Glomerular endothelial cell (primary cell): ENCODE measurements around the gene PCDHGA2. TPM values are rescaled to one million over a fixed set of nuclear protein-coding genes. Genes with fewer than 3 reads are reported as not detected.
"Not testable (repeated sequence)": the region's sequence is repeated elsewhere in the genome, so short reads cannot be mapped to it uniquely, and the experiment has no call there.

Source experiments
- DNase-seq: peaks from one replicate; pipeline ENCODE4 v3.0.0-alpha.2; 2011; ENCODE audit warnings: low read depth, low spot score; ENCODE audit errors: extremely low read depth
- total RNA-seq: library from RNA; depleted of rRNA; stranded (reverse); fragments of >200 nt; gene quantifications from 2 replicates; pipeline ENCODE4 v1.2.3, GENCODE V29; 2015

PCDHGA2 gene
- total RNA-seq, 1 donor from 2014 or later = 4.1 TPM

- DNase-seq = no peak
Observed at GRCh38 chr5:141345327-141345726, 6.8 kb downstream of the PCDHGA2 start.

DNA sequence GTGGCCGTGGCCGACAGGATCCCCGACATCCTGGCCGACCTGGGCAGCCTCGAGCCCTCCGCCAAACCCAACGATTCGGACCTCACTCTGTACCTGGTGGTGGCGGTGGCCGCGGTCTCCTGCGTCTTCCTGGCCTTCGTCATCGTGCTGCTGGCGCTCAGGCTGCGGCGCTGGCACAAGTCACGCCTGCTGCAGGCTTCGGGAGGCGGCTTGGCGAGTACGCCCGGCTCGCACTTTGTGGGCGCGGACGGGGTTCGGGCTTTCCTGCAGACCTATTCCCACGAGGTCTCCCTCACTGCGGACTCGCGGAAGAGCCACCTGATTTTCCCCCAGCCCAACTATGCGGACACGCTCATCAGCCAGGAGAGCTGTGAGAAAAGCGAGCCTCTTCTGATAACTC is 7.5 kb downstream of the PCDHGA2 start:
- DNase-seq = not testable (repeated sequence)

GRCh38 chr5:141349917-141350619 is 11.5 kb downstream of the PCDHGA2 start, which contains the start of gene PCDHGB1:
PCDHGB1 (plus strand) TSS chr5:141350099; CDS start chr5:141350261, 162 bp downstream.
- no peak for DNase-seq

DNA sequence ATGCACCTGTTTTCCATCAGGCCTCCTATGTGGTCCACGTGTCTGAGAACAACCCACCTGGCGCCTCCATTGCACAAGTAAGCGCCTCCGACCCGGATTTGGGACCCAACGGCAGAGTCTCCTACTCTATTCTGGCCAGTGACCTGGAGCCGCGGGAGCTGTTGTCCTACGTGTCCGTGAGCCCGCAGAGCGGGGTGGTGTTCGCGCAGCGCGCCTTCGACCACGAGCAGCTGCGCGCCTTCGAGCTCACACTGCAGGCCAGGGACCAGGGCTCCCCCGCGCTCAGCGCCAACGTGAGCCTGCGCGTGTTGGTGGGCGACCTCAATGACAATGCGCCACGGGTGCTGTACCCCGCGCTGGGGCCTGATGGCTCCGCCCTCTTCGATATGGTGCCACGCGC is 13.0 kb downstream of the PCDHGA2 start:
- no peak for DNase-seq

DNA sequence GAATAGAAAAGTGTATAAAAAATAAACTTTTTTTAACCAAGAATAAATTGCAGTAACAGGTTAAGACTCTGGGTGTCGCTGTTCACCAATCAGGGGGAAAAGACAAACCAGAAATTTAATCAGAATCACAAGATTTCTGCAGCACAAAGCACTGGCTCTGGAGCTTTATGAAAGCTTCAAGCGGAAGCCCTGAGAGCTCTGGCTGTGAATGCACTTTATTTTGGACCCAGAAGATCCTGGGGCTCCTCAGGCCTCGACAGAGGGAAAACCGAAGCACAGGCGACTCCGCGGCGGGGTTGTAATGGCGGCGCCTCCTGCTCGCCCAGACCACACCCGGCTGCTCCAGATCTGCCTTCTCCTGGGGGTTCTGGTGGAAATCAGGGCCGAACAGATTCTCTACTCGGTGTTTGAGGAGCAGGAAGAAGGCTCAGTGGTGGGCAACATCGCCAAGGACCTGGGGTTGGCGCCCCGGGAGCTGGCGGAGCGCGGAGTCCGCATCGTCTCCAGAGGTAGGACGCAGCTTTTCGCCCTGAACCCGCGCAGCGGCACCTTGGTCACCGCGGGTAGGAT is 16.4 kb downstream of the PCDHGA2 start, which contains the start of gene PCDHGA4:
TSS of gene PCDHGA4 (plus strand) at position 122 of the 570 bp plus-strand sequence. CDS start at position 209, 87 bp downstream.
- no peak for DNase-seq

- DNase-seq = no peak
Observed at GRCh38 chr5:141355641-141356040, 17.1 kb downstream of the PCDHGA2 start.

GRCh38 chr5:141356133-141356532 is 17.6 kb downstream of the PCDHGA2 start:
- no peak for DNase-seq

DNA sequence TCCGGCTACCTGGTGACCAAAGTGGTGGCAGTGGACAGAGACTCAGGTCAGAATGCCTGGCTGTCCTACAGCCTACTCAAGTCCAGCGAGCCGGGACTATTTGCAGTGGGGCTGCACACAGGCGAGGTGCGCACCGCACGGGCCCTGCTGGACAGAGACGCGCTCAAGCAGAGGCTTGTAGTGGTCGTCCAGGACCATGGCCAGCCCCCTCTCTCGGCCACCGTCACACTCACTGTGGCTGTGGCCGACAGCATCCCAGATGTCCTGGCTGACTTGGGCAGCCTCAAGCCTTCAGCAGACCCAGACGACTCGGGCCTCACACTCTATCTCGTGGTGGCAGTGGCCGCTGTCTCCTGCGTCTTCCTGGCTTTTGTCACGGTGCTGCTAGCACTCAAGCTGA is 18.4 kb downstream of the PCDHGA2 start:
- no peak for DNase-seq

- no peak for DNase-seq
Observed at GRCh38 chr5:141359790-141360426, 21.3 kb downstream of the PCDHGA2 start, which contains the start of gene PCDHGB2. PCDHGB2 (plus strand) TSS chr5:141359994; CDS start chr5:141360136, 142 bp downstream.

DNA sequence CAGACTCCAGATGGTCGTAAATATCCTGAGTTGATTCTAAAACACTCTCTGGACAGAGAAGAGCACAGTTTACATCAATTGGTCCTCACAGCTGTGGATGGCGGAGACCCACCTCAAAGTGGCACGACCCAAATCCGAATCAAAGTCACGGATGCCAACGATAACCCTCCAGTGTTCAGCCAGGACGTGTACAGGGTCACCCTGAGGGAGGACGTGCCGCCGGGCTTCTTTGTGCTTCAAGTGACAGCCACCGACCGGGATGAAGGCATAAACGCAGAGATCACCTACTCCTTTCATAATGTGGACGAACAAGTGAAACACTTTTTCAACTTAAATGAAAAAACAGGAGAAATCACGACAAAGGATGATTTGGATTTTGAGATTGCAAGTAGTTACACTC is 22.1 kb downstream of the PCDHGA2 start:
- no peak for DNase-seq

GRCh38 chr5:141362719-141363118 is 24.2 kb downstream of the PCDHGA2 start:
- no peak for DNase-seq

GRCh38 chr5:141363952-141364660 is 25.5 kb downstream of the PCDHGA2 start, which contains the start of gene PCDHGA5:
PCDHGA5 (plus strand) TSS chr5:141364162; CDS start chr5:141364331, 169 bp downstream.
- DNase-seq = no peak

- DNase-seq = no peak
Observed at GRCh38 chr5:141366016-141366896, 27.7 kb downstream of the PCDHGA2 start.

- no peak for DNase-seq
Observed at GRCh38 chr5:141369994-141370848, 31.7 kb downstream of the PCDHGA2 start, which contains the start of gene PCDHGB3. PCDHGB3 (plus strand) TSS chr5:141370242; CDS start chr5:141370395, 153 bp downstream.

DNA sequence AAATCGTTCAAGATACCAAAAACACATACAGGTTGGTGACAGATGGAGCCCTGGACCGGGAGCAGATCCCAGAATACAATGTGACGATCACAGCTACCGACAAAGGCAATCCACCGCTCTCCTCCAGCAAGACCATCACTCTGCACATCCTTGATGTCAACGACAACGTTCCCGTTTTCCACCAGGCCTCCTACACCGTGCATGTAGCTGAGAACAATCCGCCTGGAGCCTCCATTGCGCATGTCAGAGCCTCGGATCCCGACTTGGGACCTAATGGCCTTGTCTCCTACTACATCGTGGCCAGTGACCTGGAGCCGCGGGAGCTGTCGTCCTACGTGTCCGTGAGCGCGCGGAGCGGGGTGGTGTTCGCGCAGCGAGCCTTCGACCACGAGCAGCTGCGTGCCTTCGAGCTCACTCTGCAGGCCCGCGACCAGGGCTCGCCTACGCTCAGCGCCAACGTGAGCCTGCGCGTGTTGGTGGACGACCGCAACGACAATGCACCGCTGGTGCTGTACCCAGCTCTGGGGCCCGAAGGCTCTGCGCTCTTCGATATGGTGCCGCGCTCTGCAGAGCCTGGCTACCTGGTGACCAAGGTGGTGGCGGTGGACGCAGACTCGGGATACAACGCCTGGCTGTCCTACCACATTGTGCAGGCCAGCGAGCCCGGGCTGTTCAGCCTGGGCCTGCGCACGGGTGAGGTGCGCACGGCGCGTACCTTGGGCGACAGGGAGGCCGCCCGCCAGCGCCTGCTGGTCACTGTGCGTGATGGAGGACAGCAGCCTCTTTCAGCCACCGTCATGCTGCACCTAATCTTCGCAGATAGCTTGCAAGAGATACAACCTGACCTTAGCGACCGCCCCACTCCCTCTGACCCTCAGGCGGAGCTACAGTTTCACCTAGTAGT is 33.3 kb downstream of the PCDHGA2 start:
- no peak for DNase-seq

- no peak for DNase-seq
Observed at GRCh38 chr5:141373673-141374317, 35.2 kb downstream of the PCDHGA2 start, which contains the start of gene PCDHGA6. PCDHGA6 (plus strand) TSS chr5:141373891; CDS start chr5:141374084, 193 bp downstream.

- no peak for DNase-seq
Observed at GRCh38 chr5:141374627-141375026, 36.1 kb downstream of the PCDHGA2 start.
